Measurements from ENCODE around the gene MLH1.

GRCh38 chr3:37056826-37057225, 63.5 kb downstream of the MLH1 start:
- TF ChIP-seq CTCF (IDR thresholded peaks at IDR 0.05) (no peak), POLR2A (IDR thresholded peaks at IDR 0.05) (no peak)

All from heart left ventricle (tissue), 13 donors.